GM23338 (cell line): ENCODE measurements around the gene ZCCHC24. TPM values are rescaled to one million over a fixed set of nuclear protein-coding genes. Genes with fewer than 3 reads are reported as not detected.

Experiments used
- ATAC-seq: fragments of 200-7000 bp; cut with Tn5 transposase; 3 replicates; pipeline ENCODE4 v1.9.1; 2020
- DNase-seq: peaks from one replicate; pipeline ENCODE4 v3.0.0-alpha.2; 2015; ENCODE audit warnings: low spot score
- H2AFZ ChIP-seq: fragments of 200-600 bp; sonication (generic); 2 replicates; pipeline ENCODE4 v1.8.0; 2016; ENCODE audit warnings: antibody characterized with exemption, mild to moderate bottlenecking, moderate library complexity
- H3F3A ChIP-seq: fragments of 200-600 bp; sonication (generic); replicated peaks from 2 replicates; pipeline ENCODE4 v1.8.0; 2017; ENCODE audit warnings: antibody characterized with exemption, mixed run types, low read depth
- H3K27ac ChIP-seq: fragments of 200-600 bp; sonication (generic); 2 replicates; pipeline ENCODE4 v1.6.1; 2016; ENCODE audit warnings: low read depth
- H3K27me3 ChIP-seq: fragments of 200-600 bp; sonication (generic); 2 replicates; pipeline ENCODE4 v1.8.0; 2016; ENCODE audit warnings: mild to moderate bottlenecking, mixed run types, moderate library complexity; ENCODE audit not compliant: insufficient read depth
- H3K36me3 ChIP-seq: fragments of 200-600 bp; sonication (generic); 2 replicates; pipeline ENCODE4 v1.8.0; 2016; ENCODE audit warnings: mild to moderate bottlenecking; ENCODE audit not compliant: insufficient read depth
- H3K4me1 ChIP-seq: fragments of 200-600 bp; sonication (generic); 2 replicates; pipeline ENCODE4 v1.8.0; 2016; ENCODE audit warnings: mild to moderate bottlenecking, moderate library complexity; ENCODE audit not compliant: insufficient read depth
- H3K4me2 ChIP-seq: fragments of 200-600 bp; sonication (generic); 2 replicates; pipeline ENCODE4 v1.7.1; 2017; ENCODE audit warnings: mixed run types
- H3K4me3 ChIP-seq: fragments of 200-600 bp; sonication (generic); 2 replicates; pipeline ENCODE4 v1.6.1; 2016; ENCODE audit warnings: mixed run types
- H3K79me2 ChIP-seq: fragments of 200-600 bp; sonication (generic); replicated peaks from 2 replicates; pipeline ENCODE4 v1.8.0; 2017; ENCODE audit warnings: mild to moderate bottlenecking; ENCODE audit not compliant: insufficient read depth
- H3K9me2 ChIP-seq: fragments of 200-600 bp; sonication (generic); 2 replicates; pipeline ENCODE4 v1.8.0; 2017; ENCODE audit not compliant: insufficient read depth
- H4K20me1 ChIP-seq: fragments of 200-600 bp; sonication (generic); replicated peaks from 2 replicates; pipeline ENCODE4 v1.8.0; 2017; ENCODE audit warnings: mild to moderate bottlenecking; ENCODE audit not compliant: insufficient read depth
- H3K27ac Mint-ChIP-seq: 2 replicates; pipeline ENCODE4 v1.8.0; 2020; ENCODE audit warnings: inconsistent platforms, mild to moderate bottlenecking, moderate library complexity, mixed read lengths
- H3K27me3 Mint-ChIP-seq: 3 replicates; pipeline ENCODE4 v1.8.0; 2022; ENCODE audit warnings: low read depth, mild to moderate bottlenecking, moderate library complexity, mixed read lengths, inconsistent platforms; ENCODE audit not compliant: insufficient read depth, poor library complexity
- H3K36me3 Mint-ChIP-seq: 3 replicates; pipeline ENCODE4 v1.8.0; 2021; ENCODE audit warnings: low read depth, mild to moderate bottlenecking, inconsistent platforms, moderate library complexity, mixed read lengths
- H3K4me1 Mint-ChIP-seq: 3 replicates; pipeline ENCODE4 v1.8.0; 2020; ENCODE audit warnings: mild to moderate bottlenecking, inconsistent platforms, mixed read lengths
- H3K4me3 Mint-ChIP-seq: 3 replicates; pipeline ENCODE4 v1.8.0; 2021; ENCODE audit warnings: moderate library complexity, mild to moderate bottlenecking, inconsistent platforms, mixed read lengths
- H3K9me3 Mint-ChIP-seq: 3 replicates; pipeline ENCODE4 v1.8.0; 2020; ENCODE audit warnings: moderate library complexity, mild to moderate bottlenecking, inconsistent platforms, mixed read lengths
- CREB1 ChIP-seq: fragments of 250-450 bp; sonication (Bioruptor Pico); IDR thresholded peaks from 2 replicates; pipeline ENCODE4 v1.5.0; 2020; ENCODE audit warnings: low read depth, mild to moderate bottlenecking, moderate library complexity
- CTCF ChIP-seq, 2 experiments: fragments of 200-600 bp in 1 of 2; sonication (generic) in 1 of 2; conservative IDR thresholded peaks; 2 replicates each; pipeline versions ENCODE4 v1.5.1 to v1.6.1; 2016 to 2017; ENCODE audit warnings: antibody characterized with exemption in 2 of 2, low read depth in 2 of 2, mild to moderate bottlenecking in 2 of 2, moderate library complexity in 1 of 2
- ETS1 ChIP-seq: IDR thresholded peaks from 2 replicates; pipeline ENCODE4 v1.6.1; 2016; ENCODE audit warnings: antibody characterized with exemption
- POLR2AphosphoS5 ChIP-seq: IDR thresholded peaks from 2 replicates; pipeline ENCODE4 v1.6.1; 2016; ENCODE audit warnings: antibody characterized with exemption, low read depth
- ZNF331 ChIP-seq: fragments of 250-450 bp; sonication (Bioruptor Pico); IDR thresholded peaks from 2 replicates; pipeline ENCODE4 v1.5.0; 2020; ENCODE audit warnings: low read depth, mild to moderate bottlenecking, moderate library complexity
- ZNF462 ChIP-seq: fragments of 250-450 bp; sonication (Bioruptor Pico); IDR thresholded peaks from 2 replicates; pipeline ENCODE4 v1.5.0; 2020; ENCODE audit warnings: mild to moderate bottlenecking, moderate library complexity
- polyA plus RNA-seq: library from polyadenylated mRNA; unstranded; fragments of >200 nt; fragmentation: Nextera tagmentation; extraction: Ambion mirVana; gene quantifications from 2 replicates; pipeline ENCODE4 v1.2.1, GENCODE V29; 2016
- total RNA-seq: library from RNA; depleted of rRNA; stranded (reverse); fragments of >200 nt; shearing (Covaris generic); gene quantifications from 2 replicates; pipeline ENCODE4 v1.2.3, GENCODE V29; 2014

The ZCCHC24 gene
- total and polyA plus RNA-seq, 2 experiments from 2014 or later, result 2.0 to 10.1 TPM

- no peak overlapping the region for H3K4me3 Mint-ChIP-seq
- no peaks in the 10 kb centered on the region; the same call in 2 of the 3 replicates for H3K9me3 Mint-ChIP-seq
- TF ChIP-seq ETS1, result no peak
- Histone ChIP-seq H2AFZ (no peak overlapping the region), H3K9me2 (no peaks in the 10 kb centered on the region), H3K36me3 (no peaks in the 10 kb centered on the region), H3K4me2 (peak overlapping the region; percentile 32; the same call in 1 of the 2 replicates), H3K27ac (no peak overlapping the region), H3K4me3 (no peak overlapping the region), H3K4me1 (peaks cover 10% of the 10 kb centered on the region), H4K20me1 (no peaks in the 10 kb centered on the region), H3F3A (no peaks in the 10 kb centered on the region), H3K27me3 (no peaks in the 10 kb centered on the region), H3K79me2 (no peaks in the 10 kb centered on the region)
- H3K4me1 Mint-ChIP-seq, result peaks cover 40% of the 10 kb centered on the region
- no peak for DNase-seq
- no peak for ATAC-seq
- peaks cover 12% of the 10 kb centered on the region for H3K27me3 Mint-ChIP-seq
- no peaks in the 10 kb centered on the region for H3K36me3 Mint-ChIP-seq
- H3K27ac Mint-ChIP-seq, result no peak overlapping the region; the same call in 1 of the 2 replicates
Observed at GRCh38 chr10:79404690-79405131, 40.7 kb downstream of the ZCCHC24 start.

GRCh38 chr10:79404231-79404609 is 41.2 kb downstream of the ZCCHC24 start:
- no peaks in the 10 kb centered on the region for H4K20me1 ChIP-seq
- Mint-ChIP-seq H3K27me3 (peaks cover 12% of the 10 kb centered on the region), H3K4me1 (peaks cover 45% of the 10 kb centered on the region), H3K9me3 (no peaks in the 10 kb centered on the region; the same call in 2 of the 3 replicates), H3K27ac (no peak overlapping the region), H3K4me3 (no peak overlapping the region), H3K36me3 (no peaks in the 10 kb centered on the region)
- no peaks in the 10 kb centered on the region for H3K9me2 ChIP-seq
- no peaks in the 10 kb centered on the region for H3K79me2 ChIP-seq
- no peaks in the 10 kb centered on the region for H3K36me3 ChIP-seq
- peak; percentile 14 for ATAC-seq
- H3K27me3 ChIP-seq, result no peaks in the 10 kb centered on the region
- peak overlapping the region; percentile 32; the same call in 1 of the 2 replicates for H3K4me2 ChIP-seq
- no peak overlapping the region; the same call in 1 of the 2 replicates for H3K27ac ChIP-seq
- peaks cover 15% of the 10 kb centered on the region for H3K4me1 ChIP-seq
- TF ChIP-seq CREB1 (CRISPR knock-in tag) (no peak), POLR2AphosphoS5 (no peak), ZNF331 (CRISPR knock-in tag) (no peak)
- no peak overlapping the region for H3K4me3 ChIP-seq
- peak; percentile 41 for DNase-seq
- H2AFZ ChIP-seq, result no peak overlapping the region
- H3F3A ChIP-seq, result no peaks in the 10 kb centered on the region

GRCh38 chr10:79403441-79404230 is 41.8 kb downstream of the ZCCHC24 start:
- no peak overlapping the region for H3K4me3 Mint-ChIP-seq
- no peak overlapping the region for H3K4me3 ChIP-seq
- DNase-seq (no peak), ATAC-seq (peak; percentile 10)
- no peak overlapping the region for H3K27ac Mint-ChIP-seq
- no peaks in the 10 kb centered on the region for H3K36me3 Mint-ChIP-seq
- no peak overlapping the region; the same call in 1 of the 2 replicates for H3K4me2 ChIP-seq
- no peaks in the 10 kb centered on the region for H3K9me2 ChIP-seq
- no peaks in the 10 kb centered on the region for H4K20me1 ChIP-seq
- no peaks in the 10 kb centered on the region; the same call in 2 of the 3 replicates for H3K9me3 Mint-ChIP-seq
- no peaks in the 10 kb centered on the region for H3K27me3 ChIP-seq
- no peak overlapping the region for H2AFZ ChIP-seq
- H3K36me3 ChIP-seq, result no peaks in the 10 kb centered on the region
- peaks cover 49% of the 10 kb centered on the region for H3K4me1 Mint-ChIP-seq
- H3K4me1 ChIP-seq, result peaks cover 16% of the 10 kb centered on the region
- H3K27ac ChIP-seq, result no peak overlapping the region; the same call in 1 of the 2 replicates
- H3F3A ChIP-seq, result no peaks in the 10 kb centered on the region
- H3K27me3 Mint-ChIP-seq, result peaks cover 12% of the 10 kb centered on the region
- H3K79me2 ChIP-seq, result no peaks in the 10 kb centered on the region
- TF ChIP-seq CTCF (conservative IDR thresholded peaks at IDR 0.05; ENCODE audit: low read depth in 2 of 2) (no peak), ZNF462 (CRISPR knock-in tag) (no peak)
